NCI-H187 (cell line): ENCODE results near the gene MOB4.

Experiments
- DNase-seq, 2 experiments: peaks; one replicate each; lab custom pipeline; 2025; lab: John Stamatoyannopoulos, UW

Gene MOB4

DNA sequence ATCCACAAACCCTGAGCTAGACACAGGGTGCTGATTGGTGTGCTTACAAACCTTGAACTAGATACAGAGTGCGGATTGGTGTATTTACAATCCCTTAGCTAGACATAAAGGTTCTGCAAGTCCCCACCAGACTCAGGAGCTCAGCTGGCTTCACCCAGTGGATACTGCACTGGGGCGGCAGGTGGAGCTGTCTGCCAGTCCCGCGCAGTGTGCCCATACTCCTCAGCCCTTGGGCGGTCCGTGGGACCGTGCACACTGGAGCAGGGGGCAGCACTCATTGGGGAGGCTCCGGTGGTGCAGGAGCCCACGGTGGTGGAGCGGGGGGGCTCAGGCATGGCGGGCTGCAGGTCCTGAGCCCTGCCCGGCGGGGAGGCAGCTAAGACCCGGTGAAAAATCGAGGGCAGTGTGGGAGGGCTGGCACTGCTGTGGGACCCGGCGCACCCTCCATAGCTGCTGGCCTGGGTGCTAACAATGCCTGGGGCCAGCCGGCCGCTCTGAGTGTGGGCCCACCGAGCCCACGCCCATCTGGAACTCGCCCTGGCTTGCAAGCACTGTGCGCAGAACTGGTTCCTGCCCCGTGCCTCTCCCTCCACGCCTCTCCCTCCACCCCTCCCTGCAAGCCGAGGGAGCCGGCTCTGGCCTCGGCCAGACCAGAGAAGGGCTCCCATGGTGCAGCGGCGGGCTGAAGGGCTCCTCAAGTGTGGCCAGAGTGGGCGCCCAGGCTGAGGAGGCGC lies 75.6 kb downstream of the MOB4 start:
- DNase-seq = no peak

DNA sequence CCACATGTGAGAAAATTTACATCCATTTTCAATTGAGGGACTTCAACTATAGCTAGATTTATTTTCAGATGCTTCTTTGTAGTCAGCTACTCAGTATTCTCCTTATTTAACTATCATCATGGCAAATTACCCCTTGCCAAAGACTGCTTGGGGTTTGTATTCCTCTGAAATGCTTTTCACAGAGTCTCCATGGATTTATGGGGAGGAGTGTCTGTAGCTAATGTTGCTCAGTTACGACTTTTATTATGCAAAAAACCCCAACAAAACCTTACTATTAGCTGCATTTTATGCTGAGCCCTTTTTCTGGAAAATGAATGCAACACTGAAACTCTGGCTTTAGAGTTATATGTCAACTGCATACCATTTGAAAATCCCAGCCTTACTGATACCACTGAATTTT lies 80.9 kb downstream of the MOB4 start:
- DNase-seq = no peak

DNA sequence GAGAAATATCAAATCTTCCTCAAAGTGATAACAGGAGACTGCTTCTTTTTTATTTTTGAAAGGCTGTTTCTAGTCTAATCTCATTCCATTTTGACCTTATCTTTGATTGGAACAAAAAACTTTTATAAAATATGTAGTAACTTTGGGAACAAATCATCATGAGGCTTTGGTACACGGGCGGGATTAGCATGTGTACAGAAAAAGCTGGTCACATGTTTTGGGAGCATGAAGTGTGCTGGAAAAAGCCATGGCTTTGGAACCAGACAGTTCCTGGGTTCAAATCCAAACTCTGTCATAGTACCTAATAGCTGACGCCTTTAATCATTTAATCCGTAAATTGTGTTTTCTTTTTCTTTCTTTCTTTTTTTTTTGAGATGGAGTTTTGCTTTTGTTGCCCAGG lies 81.3 kb downstream of the MOB4 start:
- DNase-seq = no peak

GRCh38 chr2:197598450-197598849 lies 82.6 kb downstream of the MOB4 start:
- DNase-seq = no peak

DNA sequence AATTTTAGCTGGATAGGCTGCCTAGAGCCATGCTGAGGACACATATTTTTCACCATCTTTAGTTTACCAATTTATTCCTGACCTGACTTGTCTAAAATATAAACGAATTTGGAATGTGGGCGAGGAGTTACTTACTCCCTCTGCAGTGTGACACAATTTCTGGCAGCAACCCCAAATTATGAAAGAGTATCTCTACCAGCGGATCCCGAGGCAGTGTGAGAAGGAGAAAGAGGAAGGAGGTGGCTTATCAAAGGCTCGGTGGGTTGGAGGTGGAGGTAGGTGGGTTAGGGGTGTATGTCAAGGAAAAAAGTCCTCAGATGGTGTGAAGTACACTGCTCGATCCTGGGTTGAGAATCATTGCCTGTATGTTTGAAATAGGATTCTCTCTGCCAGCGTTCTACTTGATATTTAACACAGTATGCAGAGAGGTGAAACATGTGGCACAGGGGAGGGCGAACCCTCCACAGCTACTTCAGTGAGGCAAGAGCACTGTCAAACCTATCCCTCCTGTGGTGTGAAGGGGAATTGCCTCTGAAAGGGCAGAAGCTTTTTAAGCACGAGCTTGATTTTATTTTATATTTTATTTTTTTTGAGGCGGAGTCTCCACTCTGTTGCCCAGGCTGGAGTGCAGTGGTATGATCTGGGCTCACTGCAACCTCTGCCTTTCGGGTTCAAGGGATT lies 83.6 kb downstream of the MOB4 start:
- no peak for DNase-seq

GRCh38 chr2:197600306-197600705 lies 84.4 kb downstream of the MOB4 start:
- no peak for DNase-seq

DNA sequence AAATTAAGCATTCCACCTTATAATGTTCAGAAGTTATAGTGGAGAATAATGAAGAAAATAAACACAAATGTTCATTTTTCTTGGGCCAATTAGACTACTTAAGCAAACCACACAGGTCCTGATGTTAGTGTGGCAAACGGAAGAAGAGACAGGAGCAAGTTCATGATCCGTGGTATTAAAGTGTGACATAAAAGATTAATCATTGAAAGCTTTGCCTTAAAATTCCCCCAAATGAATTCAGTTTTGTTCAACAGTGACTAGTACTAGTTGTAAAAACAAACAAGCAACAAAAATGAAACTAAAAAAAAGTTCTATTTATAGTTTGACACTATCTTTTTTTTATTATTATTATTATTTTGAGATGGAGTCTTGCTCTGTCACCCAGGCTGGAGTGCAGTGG lies 85.9 kb downstream of the MOB4 start:
- no peak for DNase-seq
